HL-60 (cell line): ENCODE results near the gene KIF23.

ENCODE experiments used
- TF ChIP-seq, protein P1 (sequence below): IDR thresholded peaks from one replicate; pipeline ENCODE4 v1.5.1; 2011; ENCODE audit warnings: low read length, control low read depth, inconsistent platforms; ENCODE audit not compliant: insufficient read depth
- TF ChIP-seq, protein P2 (sequence below): IDR thresholded peaks from 2 replicates; pipeline ENCODE4 v1.6.1; 2012; ENCODE audit warnings: low read depth; ENCODE audit not compliant: insufficient replicate concordance

- TF ChIP-seq, protein P1, sequence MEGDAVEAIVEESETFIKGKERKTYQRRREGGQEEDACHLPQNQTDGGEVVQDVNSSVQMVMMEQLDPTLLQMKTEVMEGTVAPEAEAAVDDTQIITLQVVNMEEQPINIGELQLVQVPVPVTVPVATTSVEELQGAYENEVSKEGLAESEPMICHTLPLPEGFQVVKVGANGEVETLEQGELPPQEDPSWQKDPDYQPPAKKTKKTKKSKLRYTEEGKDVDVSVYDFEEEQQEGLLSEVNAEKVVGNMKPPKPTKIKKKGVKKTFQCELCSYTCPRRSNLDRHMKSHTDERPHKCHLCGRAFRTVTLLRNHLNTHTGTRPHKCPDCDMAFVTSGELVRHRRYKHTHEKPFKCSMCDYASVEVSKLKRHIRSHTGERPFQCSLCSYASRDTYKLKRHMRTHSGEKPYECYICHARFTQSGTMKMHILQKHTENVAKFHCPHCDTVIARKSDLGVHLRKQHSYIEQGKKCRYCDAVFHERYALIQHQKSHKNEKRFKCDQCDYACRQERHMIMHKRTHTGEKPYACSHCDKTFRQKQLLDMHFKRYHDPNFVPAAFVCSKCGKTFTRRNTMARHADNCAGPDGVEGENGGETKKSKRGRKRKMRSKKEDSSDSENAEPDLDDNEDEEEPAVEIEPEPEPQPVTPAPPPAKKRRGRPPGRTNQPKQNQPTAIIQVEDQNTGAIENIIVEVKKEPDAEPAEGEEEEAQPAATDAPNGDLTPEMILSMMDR: no peak
- TF ChIP-seq, protein P2, sequence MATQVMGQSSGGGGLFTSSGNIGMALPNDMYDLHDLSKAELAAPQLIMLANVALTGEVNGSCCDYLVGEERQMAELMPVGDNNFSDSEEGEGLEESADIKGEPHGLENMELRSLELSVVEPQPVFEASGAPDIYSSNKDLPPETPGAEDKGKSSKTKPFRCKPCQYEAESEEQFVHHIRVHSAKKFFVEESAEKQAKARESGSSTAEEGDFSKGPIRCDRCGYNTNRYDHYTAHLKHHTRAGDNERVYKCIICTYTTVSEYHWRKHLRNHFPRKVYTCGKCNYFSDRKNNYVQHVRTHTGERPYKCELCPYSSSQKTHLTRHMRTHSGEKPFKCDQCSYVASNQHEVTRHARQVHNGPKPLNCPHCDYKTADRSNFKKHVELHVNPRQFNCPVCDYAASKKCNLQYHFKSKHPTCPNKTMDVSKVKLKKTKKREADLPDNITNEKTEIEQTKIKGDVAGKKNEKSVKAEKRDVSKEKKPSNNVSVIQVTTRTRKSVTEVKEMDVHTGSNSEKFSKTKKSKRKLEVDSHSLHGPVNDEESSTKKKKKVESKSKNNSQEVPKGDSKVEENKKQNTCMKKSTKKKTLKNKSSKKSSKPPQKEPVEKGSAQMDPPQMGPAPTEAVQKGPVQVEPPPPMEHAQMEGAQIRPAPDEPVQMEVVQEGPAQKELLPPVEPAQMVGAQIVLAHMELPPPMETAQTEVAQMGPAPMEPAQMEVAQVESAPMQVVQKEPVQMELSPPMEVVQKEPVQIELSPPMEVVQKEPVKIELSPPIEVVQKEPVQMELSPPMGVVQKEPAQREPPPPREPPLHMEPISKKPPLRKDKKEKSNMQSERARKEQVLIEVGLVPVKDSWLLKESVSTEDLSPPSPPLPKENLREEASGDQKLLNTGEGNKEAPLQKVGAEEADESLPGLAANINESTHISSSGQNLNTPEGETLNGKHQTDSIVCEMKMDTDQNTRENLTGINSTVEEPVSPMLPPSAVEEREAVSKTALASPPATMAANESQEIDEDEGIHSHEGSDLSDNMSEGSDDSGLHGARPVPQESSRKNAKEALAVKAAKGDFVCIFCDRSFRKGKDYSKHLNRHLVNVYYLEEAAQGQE: no peak
Observed at GRCh38 chr15:69424001-69424400, 9.9 kb downstream of the KIF23 start.
